SK-N-MC (cell line): ENCODE data around the gene ACCSL.

ENCODE experiments used
- EZH2 ChIP-seq: fragments of 200-600 bp; sonication (generic); IDR thresholded peaks from one replicate; pipeline ENCODE4 v1.6.1; 2017; ENCODE audit warnings: antibody characterized with exemption
- FOXP2 ChIP-seq: optimal IDR thresholded peaks from 2 replicates; pipeline ENCODE3; 2011; ENCODE audit warnings: mild to moderate bottlenecking, moderate library complexity; ENCODE audit not compliant: insufficient read depth; ENCODE audit errors: extremely low read length, control extremely low read depth
- POLR2AphosphoS5 ChIP-seq: IDR thresholded peaks from 2 replicates; pipeline ENCODE4 v1.6.1; 2012; ENCODE audit warnings: mild to moderate bottlenecking, low read depth, low read length, borderline replicate concordance

DNA sequence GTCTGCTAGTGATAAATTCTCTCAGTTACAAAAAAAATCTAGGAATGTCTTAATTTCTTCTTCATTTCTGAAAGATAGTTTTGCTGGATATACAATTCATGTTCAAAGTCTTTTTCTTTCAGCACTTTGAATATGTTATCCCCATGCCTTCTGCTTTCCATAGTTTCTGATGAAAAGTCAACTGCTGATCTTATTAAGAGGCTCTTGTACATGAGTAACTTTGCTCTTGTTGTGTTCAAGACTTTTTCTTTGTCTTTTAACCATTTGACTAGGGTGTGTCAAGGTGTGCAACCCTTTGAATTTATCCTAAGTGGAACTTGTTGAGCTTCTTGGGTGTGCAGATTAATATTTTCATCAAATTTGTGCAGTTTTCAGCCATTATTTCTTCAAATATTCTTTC lies 22.1 kb upstream of the ACCSL start:
- no peak for TF ChIP-seq EZH2
- TF ChIP-seq FOXP2 = no peak
- no peak for TF ChIP-seq POLR2AphosphoS5
